ENCODE measurements around the gene RABL6.
"Not testable (repeated sequence)": the region's sequence is repeated elsewhere in the genome, so short reads cannot be mapped to it uniquely, and the experiment has no call there.

Gene RABL6

DNA sequence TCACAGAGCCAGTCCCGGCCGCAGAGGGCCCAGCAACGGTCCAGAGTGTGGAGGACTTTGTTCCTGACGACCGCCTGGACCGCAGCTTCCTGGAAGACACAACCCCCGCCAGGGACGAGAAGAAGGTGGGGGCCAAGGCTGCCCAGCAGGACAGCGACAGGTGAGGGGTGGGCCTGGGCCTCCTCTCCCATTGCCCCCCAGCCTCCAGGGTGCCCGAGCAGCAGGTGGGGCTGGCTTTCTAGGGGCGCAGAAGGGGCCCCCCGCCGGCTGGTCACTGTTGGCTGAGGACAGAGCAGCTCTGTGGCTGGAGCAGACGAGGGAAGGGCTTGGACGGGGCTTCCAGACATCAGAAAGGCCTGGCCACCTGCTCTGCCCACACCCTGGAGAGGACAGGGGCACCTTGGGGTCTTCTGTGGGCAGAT, 30.1 kb downstream of the RABL6 start:
- DNase-seq = not testable (repeated sequence)

DNA sequence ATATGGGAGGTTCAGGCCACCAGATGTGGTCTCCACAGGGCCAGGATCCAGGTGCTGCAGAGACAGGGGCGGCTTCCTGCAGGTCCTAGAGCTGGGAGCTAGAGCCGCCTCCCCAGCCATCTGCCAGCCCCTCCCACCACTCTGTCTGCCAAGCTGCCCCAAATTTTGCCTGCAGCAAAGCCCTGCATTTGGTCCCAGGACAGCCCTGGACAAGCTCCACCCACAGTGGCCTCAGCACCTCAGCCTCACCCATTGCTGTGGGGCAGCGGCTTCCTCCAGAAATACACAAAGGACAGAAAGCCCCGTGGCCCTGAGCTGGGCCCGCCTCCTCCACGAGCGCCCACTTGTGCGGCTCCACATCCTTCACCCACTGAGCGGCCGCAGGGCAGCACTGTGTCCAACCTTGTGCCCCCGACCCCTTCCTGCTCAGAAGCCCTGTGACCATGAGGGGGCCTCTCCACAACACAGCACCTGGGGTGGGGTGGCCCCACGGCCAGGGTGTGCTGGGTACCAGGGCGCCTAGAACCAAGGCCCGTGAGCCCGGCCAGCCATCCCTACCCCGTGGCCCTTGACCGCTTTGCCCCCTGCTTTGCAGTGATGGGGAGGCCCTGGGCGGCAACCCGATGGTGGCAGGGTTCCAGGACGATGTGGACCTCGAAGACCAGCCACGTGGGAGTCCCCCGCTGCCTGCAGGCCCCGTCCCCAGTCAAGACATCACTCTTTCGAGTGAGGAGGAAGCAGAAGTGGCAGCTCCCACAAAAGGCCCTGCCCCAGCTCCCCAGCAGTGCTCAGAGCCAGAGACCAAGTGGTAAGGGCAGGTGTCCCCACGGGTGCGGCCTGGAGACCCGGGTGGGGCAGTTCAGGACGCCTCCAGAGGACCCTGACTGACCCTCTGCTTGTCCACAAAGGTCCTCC, 30.8 kb downstream of the RABL6 start:
- DNase-seq = no peak

DNA sequence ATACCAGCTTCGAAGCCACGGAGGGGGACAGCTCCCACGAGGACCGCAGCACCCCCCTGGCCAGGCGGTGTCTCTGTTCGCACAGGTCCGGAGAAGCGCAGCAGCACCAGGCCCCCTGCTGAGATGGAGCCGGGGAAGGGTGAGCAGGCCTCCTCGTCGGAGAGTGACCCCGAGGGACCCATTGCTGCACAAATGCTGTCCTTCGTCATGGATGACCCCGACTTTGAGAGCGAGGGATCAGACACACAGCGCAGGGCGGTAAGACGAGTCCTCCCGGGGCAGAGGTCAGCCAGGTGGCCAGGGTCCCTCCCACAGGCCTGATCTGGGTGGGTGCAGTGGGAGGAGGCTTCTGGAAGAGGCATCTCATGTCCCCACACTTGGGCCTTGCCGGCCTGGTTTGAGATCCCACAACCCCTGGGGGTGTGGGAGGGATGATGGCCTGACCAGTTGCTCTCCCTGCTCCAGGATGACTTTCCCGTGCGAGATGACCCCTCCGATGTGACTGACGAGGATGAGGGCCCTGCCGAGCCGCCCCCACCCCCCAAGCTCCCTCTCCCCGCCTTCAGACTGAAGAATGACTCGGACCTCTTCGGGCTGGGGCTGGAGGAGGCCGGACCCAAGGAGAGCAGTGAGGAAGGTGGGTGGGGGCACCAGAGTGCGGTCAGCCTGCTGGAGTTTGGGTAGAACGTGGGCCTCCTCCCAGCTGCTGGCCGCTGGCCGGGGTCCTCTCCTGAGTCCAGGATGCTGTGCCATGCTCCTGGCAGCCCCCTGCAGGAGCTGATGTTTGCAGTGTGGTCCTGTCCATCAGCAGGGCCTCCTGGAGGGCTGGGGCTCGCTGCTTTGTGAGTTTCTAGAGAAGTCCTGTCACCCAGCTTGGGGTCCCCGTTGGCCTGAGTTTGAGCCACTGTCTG, 31.7 kb downstream of the RABL6 start:
- DNase-seq = no peak

DNA sequence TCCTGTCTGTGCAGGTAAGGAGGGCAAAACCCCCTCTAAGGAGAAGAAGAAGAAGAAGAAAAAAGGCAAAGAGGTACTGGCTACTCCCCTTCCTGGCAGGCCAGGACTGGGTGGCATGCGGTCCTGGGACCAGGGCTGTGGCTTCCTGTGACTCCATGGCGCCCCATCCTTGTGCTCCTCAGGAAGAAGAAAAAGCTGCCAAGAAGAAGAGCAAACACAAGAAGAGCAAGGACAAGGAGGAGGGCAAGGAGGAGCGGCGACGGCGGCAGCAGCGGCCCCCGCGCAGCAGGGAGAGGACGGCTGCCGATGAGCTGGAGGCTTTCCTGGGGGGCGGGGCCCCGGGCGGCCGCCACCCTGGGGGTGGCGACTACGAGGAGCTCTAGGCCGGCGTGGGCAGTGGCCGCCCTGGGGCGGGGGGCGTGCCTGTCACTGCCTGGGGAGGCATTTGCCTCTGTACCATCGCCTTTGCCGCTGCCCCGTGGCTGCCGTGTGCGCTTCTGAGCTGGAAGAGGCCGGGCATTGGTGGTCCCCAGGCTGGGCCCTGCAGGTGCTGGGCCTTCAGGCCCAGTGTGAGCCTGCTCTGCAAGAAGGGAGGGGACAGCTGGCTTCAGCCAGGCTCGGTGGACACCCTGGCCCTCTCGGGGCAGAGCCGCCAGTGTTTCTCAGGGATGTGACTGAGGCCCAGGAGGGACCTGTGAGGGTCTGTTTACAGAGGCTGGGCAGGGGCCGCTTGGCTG, 32.6 kb downstream of the RABL6 start:
- DNase-seq = no peak

DNA sequence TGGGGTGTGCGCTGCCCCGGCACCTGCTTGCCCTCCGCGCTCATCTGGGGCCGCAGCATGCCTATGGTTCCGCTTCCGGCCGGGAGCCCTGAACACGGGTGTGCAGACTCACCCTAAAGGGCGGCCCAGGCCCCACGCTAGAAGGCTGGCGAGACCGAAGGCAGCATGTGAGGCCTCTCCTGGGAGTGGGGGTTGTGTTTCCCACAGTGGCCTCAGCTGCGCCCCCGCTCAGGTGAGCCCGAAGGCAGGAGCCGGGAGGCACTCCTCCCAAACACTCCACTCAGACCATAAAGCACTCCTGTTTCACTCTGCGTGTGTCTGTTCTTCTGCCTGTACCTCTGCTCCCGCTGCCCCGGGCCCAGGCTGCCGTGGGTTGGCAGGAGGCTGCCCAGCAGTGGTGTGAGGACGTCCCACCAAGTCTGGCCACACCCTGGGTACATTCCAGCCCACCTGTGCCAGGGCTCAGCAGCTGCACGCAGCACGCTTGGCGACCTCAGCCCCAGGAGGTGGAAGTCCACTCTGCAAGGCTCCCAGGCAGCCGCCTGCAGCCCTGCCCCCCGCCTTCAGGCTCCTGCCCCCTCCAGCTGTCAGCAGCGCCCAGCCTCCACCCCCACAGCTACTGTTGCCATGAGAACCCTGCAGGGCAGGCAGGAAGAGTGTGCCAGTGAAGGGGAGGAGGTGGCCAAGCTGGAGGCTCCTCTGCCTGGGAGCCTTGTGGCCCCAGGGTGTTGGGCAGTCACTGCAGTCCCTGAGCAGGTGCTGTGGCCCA, 33.3 kb downstream of the RABL6 start:
- DNase-seq = no peak

DNA sequence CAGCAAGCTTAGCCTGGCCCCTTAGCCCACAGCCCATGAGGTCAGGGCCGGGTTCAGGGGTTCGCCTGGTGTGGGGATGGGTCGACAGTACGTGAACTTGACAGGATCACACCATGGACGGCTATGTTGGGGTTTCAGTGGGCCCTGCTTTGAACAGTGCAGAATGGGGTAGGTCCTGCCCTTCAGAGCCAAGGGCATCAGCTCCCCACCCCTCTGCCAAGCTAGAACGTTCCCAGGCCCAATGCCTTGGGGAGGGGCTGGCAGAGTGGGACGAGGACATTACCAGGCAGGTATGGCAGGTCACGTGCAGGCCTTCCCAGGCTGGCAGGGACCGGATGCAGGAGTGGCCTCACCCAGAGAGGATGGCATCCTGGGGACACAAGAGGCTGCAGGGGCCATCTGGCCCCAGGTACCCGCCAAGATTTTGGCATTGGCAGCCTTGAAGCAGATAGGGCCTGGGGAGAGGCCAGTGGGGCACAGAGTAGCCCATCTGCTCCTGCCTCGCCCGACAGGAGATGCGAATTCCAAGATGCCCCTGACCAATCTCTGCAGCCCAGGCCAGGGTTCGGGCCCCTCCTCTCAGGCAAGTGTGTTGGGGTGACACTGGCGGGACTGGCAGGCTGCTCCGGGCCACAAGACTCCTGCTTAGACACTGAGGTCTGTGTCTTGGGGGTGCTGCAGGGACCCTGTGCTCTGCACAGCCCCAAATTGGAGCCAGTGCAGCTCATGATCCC, 34.1 kb downstream of the RABL6 start:
- DNase-seq = not testable (repeated sequence)

DNA sequence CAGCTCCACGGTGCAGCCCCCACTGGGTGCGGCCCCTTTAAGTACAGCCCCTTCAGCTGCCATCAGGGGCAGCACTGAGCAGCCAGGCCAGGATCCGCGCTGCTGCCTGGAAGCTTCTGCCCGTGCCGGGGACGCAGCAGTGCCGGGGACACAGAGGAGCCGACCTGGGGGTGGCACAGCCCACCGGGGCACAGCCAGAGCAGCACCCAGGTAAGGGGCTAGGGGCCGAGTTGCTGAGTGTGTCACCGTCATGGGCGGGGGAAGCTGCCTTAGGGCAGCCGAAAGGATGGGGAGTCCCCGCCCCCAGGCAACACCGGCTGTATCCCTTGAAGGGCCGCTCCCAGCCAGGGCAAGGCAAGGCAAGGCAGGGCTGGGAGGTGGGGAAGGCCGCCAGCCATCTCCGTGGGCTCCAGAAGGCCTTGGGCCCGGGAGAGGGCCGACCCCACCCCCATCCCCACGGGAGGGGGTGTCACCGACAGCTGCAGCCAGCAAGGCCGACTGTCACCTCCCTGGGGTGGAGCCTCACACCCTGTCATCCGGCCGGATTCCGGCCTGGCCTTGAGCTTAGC, 34.7 kb downstream of the RABL6 start, which contains the start of gene AJM1:
TSS of gene AJM1 (plus strand) at position 99 of the 569 bp plus-strand sequence. CDS start 1,937 bp downstream, outside the sequence.
- not testable (repeated sequence) for DNase-seq

DNA sequence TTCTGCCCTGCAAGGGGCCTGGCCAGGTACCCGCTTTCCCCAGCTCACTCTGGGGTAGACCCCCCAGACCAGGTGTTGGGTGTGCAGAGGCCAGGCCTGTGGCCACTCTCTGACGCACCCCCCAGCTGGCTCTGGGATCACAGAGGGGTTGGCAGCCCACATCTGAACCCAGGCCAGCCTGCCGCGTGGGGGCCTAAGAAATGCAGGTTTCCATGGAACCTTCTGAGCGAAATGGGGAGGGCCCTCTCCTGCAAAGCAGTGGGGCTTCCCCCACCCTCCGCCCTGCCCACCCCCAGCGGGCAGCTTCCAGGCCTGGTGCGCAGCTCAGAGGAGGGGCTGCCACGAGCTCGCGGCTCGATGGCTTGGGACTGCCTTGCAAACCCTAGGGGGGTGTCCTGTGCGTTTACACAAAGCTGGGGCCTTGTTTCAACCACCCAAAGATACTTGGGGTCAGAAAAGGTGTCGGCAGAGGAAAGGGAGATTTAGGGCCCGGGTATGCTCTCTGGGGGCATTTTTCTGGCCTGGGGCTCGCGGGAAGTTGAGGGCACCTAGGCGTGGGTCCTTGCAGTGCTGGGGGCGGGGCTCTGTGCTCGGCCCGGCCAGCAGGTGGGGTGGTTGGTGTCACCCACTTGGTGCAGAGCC, 35.5 kb downstream of the RABL6 start:
- DNase-seq = not testable (repeated sequence)

DNA sequence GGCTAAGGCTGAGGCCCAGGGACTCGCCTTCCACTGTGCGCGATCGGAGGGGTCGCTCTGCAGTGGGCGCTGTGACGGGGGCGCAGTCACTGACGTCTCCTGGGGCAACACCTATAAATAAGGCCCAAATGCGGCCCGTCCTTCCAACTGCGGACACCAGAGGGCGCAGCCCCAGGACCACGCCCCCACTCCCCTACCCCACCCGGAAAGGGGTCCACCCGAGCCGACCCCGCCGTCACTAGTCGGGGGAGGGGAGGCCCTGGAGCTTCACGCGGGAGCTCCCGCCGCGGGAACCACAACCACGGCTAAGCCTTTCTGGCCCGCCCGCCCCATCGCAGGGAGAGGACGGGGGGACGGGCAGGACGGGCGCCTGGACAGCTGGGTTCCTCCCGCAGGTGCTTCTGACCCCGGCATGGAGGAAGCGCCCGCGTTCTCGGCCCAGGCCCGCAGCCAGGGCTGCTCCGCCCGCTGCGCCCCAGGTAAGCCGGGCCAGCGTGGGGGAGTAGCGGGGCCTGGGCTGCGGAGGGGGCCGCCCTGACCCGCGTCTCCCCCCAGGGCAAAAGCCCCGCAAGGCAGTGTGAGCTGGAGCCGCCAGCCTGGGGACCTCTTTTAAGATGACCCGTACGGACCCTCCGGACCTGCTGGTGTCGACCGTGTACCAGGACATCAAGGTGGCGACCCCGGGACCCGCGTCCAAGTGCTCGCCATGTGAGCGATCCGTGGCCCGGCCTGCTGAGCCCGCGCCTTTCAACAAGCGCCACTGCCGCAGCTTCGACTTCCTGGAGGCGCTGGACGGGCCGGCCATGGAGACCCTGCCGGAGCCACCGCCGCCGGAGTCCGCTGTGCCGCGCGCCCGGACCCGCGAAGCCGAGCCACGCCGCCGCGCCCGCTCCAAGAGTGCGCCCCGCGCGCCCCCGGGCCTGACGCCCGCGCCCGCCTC, 36.3 kb downstream of the RABL6 start:
- DNase-seq = not testable (repeated sequence)

DNA sequence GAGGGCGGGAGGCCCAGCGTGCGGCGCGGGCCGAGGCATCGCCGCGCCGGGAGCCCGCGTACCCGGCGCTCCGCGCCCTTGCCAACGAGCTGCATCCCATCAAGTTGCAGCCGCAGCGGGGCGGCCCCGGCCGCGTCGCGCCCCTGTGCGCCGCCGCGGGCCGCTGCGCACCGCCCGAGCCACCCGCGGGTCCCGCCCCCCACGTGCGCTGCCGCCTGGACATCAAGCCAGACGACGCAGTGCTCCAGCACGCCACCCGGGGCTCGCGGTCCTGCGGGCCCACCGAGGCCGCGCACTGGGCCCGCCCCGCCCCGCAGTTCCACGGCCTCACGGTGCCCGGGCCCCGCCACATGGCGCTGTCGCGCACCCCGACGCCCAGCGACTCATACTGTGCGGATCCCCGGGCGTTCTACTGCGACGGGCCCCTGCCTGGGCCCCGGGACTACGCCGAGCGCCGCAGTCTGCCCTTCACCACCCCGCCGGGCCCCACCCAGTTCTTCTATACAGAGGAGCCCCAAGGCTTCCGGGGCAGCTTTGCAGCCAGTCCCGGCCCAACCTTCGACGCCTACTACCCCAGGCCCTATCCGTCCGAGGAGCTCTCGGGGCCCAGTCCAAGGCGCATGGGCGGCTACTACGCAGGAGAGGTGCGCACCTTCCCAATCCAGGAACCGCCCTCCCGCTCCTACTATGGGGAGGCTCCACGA, 37.2 kb downstream of the RABL6 start:
- DNase-seq = no peak

DNA sequence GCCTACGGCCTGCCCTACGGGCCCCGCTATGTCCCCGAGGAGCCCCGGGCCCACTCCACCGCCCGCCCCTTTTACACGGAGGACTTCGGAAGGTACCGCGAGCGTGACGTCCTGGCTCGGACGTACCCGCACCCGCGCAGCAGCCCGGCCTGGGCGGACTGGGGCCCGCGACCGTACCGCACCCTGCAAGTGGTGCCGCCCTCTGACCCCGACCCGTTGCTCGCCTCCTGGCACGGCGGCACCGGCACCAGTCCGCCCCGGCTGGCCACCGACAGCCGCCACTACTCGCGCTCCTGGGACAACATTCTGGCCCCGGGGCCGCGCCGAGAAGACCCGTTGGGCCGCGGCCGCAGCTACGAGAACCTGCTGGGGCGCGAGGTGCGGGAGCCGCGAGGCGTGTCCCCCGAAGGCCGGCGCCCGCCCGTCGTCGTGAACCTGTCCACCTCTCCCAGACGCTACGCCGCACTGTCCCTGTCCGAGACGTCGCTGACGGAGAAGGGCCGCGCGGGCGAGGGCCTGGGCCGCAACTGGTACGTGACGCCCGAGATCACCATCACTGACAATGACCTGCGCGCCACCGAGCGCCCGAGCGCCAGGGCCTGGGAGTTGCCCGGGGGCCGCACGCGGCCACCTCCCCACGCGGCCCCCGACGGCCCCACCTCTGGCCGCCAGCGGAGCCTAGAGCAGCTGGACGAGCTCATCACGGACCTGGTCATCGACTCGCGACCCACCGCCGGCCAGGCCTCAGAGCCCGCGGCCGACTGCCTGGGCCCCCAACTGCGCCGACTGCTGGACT, 37.9 kb downstream of the RABL6 start:
- DNase-seq = no peak

DNA sequence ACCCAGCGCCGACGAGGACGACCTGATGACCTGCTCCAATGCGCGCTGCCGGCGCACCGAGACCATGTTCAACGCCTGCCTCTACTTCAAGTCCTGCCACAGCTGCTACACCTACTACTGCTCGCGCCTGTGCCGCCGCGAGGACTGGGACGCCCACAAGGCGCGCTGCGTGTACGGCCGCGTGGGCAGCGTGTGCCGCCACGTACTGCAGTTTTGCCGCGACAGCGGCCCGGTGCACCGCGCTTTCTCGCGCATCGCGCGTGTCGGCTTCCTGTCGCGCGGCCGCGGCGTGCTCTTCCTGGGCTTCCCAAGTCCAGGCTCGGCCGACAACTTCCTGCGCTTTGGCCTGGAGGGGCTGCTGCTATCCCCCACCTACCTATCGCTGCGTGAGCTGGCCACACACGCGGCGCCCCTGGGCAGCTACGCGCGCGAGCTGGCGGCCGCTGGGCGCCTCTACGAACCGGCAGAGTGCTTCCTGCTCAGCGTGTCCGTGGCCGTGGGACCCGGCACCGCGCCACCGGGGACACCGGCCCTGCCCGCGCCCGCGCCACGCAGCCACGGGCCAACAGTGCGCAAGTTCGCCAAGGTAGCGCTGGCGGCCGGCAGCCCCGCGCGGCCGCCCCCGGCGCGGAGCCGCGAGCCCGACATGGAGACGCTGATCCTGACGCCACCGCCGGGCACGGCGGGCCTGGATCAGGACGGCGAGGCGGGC, 38.8 kb downstream of the RABL6 start:
- no peak for DNase-seq

DNA sequence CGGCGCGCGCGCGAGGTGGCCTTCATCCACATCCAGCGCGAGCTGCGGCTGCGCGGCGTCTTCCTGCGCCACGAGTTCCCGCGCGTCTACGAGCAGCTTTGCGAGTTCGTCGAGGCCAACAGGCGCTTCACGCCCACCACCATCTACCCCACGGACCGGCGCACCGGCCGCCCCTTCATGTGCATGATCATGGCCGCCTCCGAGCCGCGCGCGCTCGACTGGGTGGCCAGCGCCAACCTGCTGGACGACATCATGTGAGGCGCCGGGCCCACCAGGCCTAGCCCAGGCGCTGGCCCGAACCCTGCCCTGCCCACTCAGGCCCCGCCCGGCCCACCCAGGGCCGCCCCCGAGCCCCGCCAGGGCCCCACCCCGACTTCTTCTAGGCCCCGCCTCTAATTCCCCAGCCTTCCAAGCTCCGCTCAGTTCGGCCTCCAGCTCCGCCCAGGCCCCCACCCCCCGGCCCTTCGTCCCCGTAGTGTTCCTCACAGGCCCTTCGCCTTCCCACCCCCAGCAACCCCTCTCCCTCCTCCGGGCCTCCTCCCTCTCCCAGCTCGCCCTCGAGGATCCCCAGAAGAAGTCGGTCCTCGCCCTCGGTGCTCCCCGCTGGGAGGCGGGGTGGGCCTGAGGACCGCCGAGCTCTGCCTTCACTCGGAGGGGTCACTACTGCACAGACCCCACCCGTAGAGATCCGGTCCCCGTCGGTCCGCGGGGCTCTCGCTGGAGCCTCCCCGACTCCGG, 39.5 kb downstream of the RABL6 start:
- DNase-seq = no peak

DNA sequence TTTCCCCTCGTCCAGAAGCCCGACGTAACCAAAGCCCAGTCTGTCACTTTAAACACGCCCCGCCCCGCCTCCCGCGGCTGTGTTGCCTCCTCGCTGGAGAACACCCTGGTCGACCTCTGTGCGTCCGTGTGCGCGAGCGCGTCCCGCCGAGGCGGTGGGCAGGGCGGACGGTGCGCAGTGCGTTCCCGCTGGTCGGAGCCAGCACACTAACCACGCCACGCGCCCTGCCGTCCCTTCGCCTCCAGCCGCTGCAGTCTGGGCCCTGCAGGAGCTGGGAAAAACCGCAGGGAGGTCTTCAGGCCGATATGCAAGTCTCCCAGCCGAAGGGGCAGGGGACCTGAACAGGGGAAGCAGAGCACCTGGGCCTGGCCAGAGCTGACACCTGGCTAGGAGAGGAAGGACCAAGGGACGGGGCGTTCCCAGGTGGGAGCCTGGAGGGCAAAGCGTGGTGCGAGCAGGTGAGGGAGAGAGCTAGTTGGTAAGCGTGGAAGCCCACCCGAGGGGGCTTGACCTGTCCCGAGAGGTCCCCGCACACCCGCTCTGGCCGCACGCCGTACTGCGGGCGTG, 40.2 kb downstream of the RABL6 start:
- peak; percentile 8 for DNase-seq

DNA sequence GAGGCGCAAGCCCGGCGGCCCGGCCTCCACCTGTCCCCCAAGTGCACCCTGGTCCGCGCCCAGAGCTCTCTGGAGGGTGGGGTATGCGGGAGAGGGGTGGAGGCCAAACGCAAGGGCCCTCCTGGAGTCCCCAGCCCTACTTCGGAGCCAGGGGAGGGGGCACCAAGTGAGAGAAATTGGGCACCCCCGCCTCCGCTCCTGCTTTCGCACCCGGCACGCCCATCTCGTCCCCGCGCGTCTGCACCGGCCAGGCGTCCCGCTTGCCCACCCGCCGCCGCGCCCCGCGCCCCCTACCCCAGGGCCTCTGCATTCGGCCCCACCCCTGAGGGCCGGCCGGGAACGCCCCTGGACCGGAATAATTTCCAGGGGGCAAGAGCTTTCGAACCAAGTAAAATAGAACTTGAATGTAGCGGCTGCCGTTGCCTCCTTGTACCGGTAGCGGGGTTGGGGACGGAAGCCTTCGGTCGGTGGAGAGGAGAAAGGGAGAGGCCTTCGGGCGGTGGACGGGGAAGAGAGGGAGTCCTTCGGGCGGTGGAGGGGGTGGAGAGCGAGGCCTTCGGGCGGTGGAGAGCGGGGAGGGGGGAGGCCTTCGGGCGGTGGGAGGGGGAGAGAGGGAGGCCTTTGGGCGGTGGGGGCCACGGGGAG, 40.8 kb downstream of the RABL6 start:
- DNase-seq = peak; percentile 7
